CD4-positive, alpha-beta T cell treated with Interleukin-17A for 4 hours (primary cell): Measurements from ENCODE around the gene FDPS.

Source experiments
- DNase-seq: peaks from one replicate; pipeline ENCODE4 v3.0.0-alpha.2; 2020; ENCODE audit warnings: mixed read lengths

The FDPS gene

DNA sequence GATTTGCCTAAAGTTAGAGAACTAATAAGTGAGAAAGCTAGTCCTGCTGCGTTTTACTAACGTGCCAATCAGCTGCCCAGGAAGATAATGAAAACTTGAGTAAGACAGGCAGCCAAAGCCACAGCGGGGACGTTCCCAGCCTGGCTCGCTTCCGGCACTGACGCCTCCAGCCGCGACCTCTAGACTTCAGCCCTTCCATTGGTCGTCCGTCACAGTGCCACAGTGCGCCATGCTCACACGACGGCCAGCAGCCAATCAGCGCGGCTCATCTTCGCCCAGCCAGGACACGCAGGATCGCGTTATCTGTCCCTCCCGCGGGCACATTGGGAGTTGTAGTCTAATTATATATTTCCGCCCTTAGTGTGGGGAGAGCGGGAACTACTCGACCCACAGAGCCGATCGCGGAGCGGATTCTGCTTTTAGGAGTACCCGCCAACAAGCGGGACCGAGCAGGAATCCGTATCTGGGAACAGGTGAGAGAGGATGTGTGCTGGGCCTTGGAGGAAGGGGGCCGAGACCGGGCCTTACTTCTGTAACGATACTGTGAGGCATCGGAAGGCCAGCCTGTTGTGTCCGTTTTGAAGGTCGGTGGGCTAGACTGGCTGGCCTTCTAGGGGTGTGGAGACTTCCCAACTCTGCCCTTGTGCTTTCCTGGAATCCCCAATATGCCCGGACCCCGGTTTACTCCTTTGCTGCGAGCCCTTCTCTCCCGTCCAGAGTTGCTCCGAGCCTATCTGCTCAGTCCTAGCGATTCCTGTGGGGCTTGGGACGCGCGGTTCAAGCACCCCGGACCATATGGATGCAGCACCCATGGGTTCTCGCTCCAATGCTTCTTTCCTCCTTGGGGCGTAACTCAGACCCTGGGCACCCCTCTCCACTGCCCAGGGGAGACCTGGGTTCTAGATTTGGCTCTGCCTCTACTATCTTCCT, at the start of gene FDPS:
FDPS (plus strand) TSS at position 374 of the 930 bp plus-strand sequence. CDS start 924 bp downstream, outside the sequence.
- peak; percentile 96 for DNase-seq

GRCh38 chr1:155260276-155260675, 48.4 kb upstream of the FDPS start:
- no peak for DNase-seq

- DNase-seq, result peak; percentile 13
Measured at GRCh38 chr1:155261493-155261851, 47.2 kb upstream of the FDPS start.

GRCh38 chr1:155261852-155262673, 46.6 kb upstream of the FDPS start, which contains the start of gene SCAMP3:
Gene SCAMP3 (minus strand): TSS chr1:155262360. CDS start chr1:155262151, 209 bp downstream.
- peak; percentile 88 for DNase-seq

- DNase-seq, result no peak
Measured at GRCh38 chr1:155263067-155263466, 45.6 kb upstream of the FDPS start.

- DNase-seq, result no peak
Measured at GRCh38 chr1:155266553-155266952, 42.1 kb upstream of the FDPS start.

DNA sequence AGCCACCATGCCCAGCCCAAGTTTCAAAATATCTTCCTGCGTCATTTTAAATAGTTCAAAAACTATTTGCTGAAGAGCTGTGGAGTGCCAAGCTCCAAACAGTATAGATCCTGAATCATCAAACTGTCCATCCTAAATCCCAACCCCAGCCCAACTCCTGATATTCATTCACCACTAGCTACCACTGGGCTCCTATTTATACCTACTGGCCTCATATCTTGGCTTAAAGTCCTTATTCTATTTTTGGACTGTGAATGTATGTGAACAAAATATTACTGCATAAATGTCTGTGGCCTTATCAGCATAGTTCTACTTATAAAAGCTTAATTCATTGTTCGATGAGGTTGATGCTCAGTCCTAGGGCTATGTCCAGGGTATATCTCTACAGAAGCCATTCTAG, 41.3 kb upstream of the FDPS start:
- no peak for DNase-seq

GRCh38 chr1:155268630-155269029, 40.0 kb upstream of the FDPS start:
- no peak for DNase-seq

DNA sequence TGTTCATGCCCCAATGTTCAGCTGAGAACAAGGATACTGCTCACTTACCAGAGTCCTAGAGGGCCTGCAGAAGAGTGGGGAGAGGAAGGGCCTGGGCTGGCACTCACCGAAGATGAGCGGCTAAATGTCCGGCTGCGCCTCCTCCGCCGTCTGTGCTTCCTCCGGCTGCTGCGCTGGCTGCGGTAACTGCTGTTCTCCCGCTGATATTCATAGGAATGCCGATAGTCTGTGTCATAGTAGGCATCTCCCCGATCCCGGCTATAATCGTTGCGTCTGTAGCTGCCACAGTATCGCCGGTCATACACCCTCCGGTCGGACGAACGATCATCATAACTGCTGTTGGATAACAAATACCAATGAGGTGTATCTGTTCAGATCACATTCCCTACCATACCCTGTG, 39.3 kb upstream of the FDPS start:
- no peak for DNase-seq

GRCh38 chr1:155272466-155273342, 36.0 kb upstream of the FDPS start:
- no peak for DNase-seq

GRCh38 chr1:155273343-155274245, 35.1 kb upstream of the FDPS start, which contains the start of gene CLK2:
Gene CLK2 (minus strand): TSS chr1:155273504. CDS start chr1:155270977, 2,527 bp downstream.
- DNase-seq, result peak; percentile 98

DNA sequence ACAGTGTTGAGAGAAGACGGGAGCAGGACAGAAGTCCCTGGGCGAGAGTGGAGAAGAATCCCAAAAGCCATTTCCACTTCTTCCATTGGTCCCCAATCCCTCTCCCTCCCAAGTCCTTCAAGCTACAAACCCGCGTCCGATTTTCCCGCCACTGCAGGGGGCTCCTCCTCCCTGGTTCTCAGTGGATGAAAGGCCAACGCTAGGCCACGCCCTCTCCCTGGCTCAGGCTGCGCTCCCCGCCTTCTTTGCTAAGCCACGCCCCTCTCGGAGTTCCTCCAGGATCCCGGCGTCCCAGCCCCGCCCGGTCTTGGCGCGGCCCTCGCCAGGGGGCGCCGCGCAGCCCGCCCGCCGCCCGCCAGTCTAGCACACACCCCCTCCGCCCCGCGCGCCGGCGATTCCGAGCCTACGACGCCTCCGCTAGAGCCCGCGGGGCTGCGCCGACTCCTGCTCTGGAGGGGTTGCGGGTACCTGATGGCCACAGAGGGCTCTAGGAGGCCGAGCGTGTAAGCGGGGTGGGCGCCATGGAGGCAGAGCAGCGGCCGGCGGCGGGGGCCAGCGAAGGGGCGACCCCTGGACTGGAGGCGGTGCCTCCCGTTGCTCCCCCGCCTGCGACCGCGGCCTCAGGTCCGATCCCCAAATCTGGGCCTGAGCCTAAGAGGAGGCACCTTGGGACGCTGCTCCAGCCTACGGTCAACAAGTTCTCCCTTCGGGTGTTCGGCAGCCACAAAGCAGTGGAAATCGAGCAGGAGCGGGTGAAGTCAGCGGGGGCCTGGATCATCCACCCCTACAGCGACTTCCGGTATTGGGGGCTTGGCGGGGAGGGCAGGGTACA, 31.4 kb upstream of the FDPS start, which contains the start of gene HCN3:
HCN3 (plus strand) TSS at position 394 of the 832 bp plus-strand sequence; CDS start at position 522, 128 bp downstream.
- peak; percentile 99 for DNase-seq

- DNase-seq, result peak; percentile 76
Measured at GRCh38 chr1:155277902-155278688, 30.6 kb upstream of the FDPS start.

DNA sequence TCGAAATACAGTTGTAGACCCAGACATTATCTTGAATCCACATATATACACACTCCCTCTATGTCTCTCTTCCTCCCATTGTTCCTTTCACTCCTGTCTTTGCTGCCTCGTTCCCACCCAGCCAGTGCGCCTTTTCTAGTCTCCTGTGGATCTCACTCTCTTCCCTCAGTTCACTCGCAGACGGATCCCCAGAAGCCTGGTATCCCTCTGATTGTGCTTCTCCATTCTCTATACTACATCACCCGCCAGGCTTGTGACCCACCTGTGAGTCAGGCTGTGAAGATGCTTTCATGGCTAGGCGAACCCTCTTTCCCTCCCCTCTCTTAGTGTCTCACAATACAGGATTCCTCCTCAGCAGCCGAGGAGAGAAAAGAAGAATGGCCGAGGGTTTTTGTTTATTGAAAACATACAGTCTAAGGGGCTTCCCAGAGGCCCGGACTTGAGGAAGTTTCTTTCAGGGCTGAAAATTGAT, 29.9 kb upstream of the FDPS start:
- no peak for DNase-seq

- DNase-seq, result no peak
Measured at GRCh38 chr1:155279268-155279667, 29.4 kb upstream of the FDPS start.

- no peak for DNase-seq
Measured at GRCh38 chr1:155282488-155283091, 26.1 kb upstream of the FDPS start.

DNA sequence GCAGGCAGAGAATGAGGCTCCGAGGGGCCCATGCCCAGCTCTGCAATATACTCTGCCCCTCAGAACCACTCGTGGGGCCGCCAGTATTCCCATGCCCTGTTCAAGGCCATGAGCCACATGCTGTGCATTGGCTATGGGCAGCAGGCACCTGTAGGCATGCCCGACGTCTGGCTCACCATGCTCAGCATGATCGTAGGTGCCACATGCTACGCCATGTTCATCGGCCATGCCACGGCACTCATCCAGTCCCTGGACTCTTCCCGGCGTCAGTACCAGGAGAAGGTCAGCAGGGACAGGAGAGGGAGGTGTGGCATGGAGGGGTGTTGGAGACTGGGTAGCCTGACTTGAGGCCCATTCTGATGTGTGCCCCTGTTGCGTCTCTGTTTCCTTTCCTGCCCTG, 24.2 kb upstream of the FDPS start:
- no peak for DNase-seq

DNA sequence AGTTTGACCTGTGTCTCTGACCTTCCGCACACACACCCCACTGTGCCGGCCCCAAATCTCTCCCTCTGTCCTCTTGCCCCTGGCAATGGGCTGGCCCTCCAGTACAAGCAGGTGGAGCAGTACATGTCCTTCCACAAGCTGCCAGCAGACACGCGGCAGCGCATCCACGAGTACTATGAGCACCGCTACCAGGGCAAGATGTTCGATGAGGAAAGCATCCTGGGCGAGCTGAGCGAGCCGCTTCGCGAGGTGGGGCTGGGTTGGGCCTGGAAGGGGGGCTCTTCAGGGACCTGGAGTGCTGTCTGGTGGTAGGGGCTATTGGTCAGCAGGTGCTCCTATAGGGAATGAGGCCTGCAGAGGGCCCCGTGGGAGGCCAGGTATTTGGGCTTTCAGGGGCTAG, 23.6 kb upstream of the FDPS start:
- no peak for DNase-seq

- DNase-seq, result no peak
Measured at GRCh38 chr1:155285631-155286044, 23.0 kb upstream of the FDPS start.
